ENCODE measurements around the gene ZP4. TPM values are rescaled to one million over a fixed set of nuclear protein-coding genes. Genes with fewer than 3 reads are reported as not detected.

The ZP4 gene
- total and polyA plus RNA-seq, 2 of the 13 experiments (the other 11 are each of a cell fraction or from before 2014, with no cell fraction given), result not detected

DNA sequence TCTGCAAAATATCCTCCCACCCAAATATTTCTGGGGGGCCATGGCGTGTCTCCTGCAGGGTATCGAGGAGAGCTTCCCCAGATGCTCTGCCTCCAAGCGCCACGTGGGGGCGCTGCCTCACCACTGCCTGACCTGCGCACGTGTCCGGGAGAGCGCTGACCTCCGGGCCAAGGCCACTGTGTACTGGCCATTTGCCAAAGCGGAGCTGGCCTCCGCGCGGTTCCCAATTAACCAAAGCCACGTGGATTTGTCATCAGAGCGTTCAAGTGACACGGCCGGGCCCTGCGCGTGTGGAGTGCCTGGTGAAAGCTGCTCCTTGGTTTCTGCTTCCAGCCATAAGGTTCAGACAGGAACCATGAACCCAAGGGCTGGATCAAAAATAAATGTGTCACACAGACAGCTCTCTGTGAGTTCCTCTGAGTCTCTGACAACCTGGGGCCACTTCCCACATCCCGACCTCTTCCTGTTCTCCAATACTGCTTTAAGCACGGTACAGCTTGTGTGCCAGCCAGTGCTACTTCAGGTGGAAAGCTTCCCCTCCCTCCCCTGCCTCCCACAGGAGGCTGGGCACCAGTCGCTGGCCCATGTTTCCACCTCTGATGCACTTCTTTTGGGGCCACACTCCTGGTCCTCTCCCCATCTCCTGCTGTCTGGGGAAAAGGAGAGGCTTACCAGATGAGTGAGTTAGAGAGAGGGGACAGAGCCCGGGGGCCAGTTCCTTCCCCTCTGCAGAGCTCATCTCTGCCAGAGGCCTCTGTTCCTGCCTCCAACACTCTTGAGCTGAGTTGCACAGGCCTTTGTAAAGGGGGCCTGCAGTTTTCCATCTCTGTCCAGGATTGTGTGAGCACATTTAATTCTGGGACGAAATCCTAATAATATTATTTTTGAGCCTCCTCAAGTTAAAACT lies 26.1 kb downstream of the ZP4 start (continued):
- TF ChIP-seq, protein P1, sequence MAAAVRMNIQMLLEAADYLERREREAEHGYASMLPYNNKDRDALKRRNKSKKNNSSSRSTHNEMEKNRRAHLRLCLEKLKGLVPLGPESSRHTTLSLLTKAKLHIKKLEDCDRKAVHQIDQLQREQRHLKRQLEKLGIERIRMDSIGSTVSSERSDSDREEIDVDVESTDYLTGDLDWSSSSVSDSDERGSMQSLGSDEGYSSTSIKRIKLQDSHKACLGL (CRISPR knock-in tag; IDR thresholded peaks at IDR 0.05), result peak; percentile 65; the same call in 1 of the 2 replicates
- TF ChIP-seq ZNF451 (CRISPR knock-in tag; IDR thresholded peaks at IDR 0.05) (peak; percentile 81), GMEB1 (CRISPR knock-in tag; IDR thresholded peaks at IDR 0.05; ENCODE audit: borderline replicate concordance) (peak; percentile 21; the same call in 1 of the 2 replicates), ZNF3 (CRISPR knock-in tag; IDR thresholded peaks at IDR 0.05) (no peak), SPEN (CRISPR knock-in tag; IDR thresholded peaks at IDR 0.05; ENCODE audit: low read depth) (peak; percentile 78; the same call in 1 of the 2 replicates), MXD4 (CRISPR knock-in tag; IDR thresholded peaks at IDR 0.05) (peak; percentile 88), BRD4 (CRISPR knock-in tag; IDR thresholded peaks at IDR 0.05) (no peak), KMT2A (CRISPR knock-in tag; IDR thresholded peaks at IDR 0.05) (no peak), CAMTA2 (CRISPR knock-in tag; IDR thresholded peaks at IDR 0.05; ENCODE audit: borderline replicate concordance) (no peak), NFKBIZ (CRISPR knock-in tag; IDR thresholded peaks at IDR 0.05) (no peak), ZNF879 (CRISPR knock-in tag; IDR thresholded peaks at IDR 0.05) (no peak), EED (CRISPR knock-in tag; IDR thresholded peaks at IDR 0.05) (0 out of 2 replicates have a peak, but pooled peaks have one; percentile 62), HOXA3 (CRISPR knock-in tag; IDR thresholded peaks at IDR 0.05) (peak; percentile 71), ZNF552 (CRISPR knock-in tag; IDR thresholded peaks at IDR 0.05; ENCODE audit: borderline replicate concordance) (no peak), HNRNPH1 (optimal IDR thresholded peaks at IDR 0.05; ENCODE audit: low read depth, low read length) (no peak)
- TF ChIP-seq, protein P2, sequence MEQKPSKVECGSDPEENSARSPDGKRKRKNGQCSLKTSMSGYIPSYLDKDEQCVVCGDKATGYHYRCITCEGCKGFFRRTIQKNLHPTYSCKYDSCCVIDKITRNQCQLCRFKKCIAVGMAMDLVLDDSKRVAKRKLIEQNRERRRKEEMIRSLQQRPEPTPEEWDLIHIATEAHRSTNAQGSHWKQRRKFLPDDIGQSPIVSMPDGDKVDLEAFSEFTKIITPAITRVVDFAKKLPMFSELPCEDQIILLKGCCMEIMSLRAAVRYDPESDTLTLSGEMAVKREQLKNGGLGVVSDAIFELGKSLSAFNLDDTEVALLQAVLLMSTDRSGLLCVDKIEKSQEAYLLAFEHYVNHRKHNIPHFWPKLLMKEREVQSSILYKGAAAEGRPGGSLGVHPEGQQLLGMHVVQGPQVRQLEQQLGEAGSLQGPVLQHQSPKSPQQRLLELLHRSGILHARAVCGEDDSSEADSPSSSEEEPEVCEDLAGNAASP (CRISPR knock-in tag; IDR thresholded peaks at IDR 0.05; ENCODE audit: borderline replicate concordance), result peak; percentile 88; the same call in 1 of the 2 replicates
- TF ChIP-seq, protein P3, sequence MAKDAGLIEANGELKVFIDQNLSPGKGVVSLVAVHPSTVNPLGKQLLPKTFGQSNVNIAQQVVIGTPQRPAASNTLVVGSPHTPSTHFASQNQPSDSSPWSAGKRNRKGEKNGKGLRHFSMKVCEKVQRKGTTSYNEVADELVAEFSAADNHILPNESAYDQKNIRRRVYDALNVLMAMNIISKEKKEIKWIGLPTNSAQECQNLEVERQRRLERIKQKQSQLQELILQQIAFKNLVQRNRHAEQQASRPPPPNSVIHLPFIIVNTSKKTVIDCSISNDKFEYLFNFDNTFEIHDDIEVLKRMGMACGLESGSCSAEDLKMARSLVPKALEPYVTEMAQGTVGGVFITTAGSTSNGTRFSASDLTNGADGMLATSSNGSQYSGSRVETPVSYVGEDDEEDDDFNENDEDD (CRISPR knock-in tag; IDR thresholded peaks at IDR 0.05; ENCODE audit: borderline replicate concordance), result peak; percentile 93; the same call in 1 of the 2 replicates
- TF ChIP-seq, protein P4, sequence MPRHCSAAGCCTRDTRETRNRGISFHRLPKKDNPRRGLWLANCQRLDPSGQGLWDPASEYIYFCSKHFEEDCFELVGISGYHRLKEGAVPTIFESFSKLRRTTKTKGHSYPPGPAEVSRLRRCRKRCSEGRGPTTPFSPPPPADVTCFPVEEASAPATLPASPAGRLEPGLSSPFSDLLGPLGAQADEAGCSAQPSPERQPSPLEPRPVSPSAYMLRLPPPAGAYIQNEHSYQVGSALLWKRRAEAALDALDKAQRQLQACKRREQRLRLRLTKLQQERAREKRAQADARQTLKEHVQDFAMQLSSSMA (CRISPR knock-in tag; IDR thresholded peaks at IDR 0.05), result 0 out of 2 replicates have a peak, but pooled peaks have one; percentile 56

All from HepG2 (cell line).